Trophoblast cell (in vitro differentiated cells and primary cell): ENCODE results near the gene OR5AS1. TPM values are rescaled to one million over a fixed set of nuclear protein-coding genes. Genes with fewer than 3 reads are reported as not detected.

Experiments
- DNase-seq, 2 donors: peaks; one replicate each; pipeline ENCODE4 v3.0.0-alpha.2; 2016
- H2AFZ ChIP-seq: 2 replicates; pipeline ENCODE4 v1.6.1; 2013; ENCODE audit warnings: low read length, moderate library complexity, mild to moderate bottlenecking; ENCODE audit not compliant: insufficient read depth, poor library complexity
- H2AK5ac ChIP-seq: 2 replicates; pipeline ENCODE4 v1.6.1; 2013; ENCODE audit warnings: mild to moderate bottlenecking, low read length
- H2BK120ac ChIP-seq: 2 replicates; pipeline ENCODE4 v1.6.1; 2013; ENCODE audit warnings: low read length, mild to moderate bottlenecking, moderate library complexity; ENCODE audit not compliant: insufficient read depth, poor library complexity
- H2BK12ac ChIP-seq: 2 replicates; pipeline ENCODE4 v1.6.1; 2013; ENCODE audit warnings: mild to moderate bottlenecking, low read length, moderate library complexity
- H2BK5ac ChIP-seq: 2 replicates; pipeline ENCODE4 v1.6.1; 2013; ENCODE audit warnings: low read length, low read depth, moderate library complexity, mild to moderate bottlenecking; ENCODE audit not compliant: poor library complexity
- H3K14ac ChIP-seq: 2 replicates; pipeline ENCODE4 v1.6.1; 2013; ENCODE audit warnings: mild to moderate bottlenecking, low read length
- H3K18ac ChIP-seq: 2 replicates; pipeline ENCODE4 v1.6.1; 2013; ENCODE audit warnings: mild to moderate bottlenecking, low read length
- H3K23ac ChIP-seq: 2 replicates; pipeline ENCODE4 v1.6.1; 2013; ENCODE audit warnings: low read length
- H3K27ac ChIP-seq: 2 replicates; pipeline ENCODE4 v1.5.1; 2013; ENCODE audit warnings: low read depth, mild to moderate bottlenecking, inconsistent platforms, low read length, moderate library complexity
- H3K27me3 ChIP-seq: 2 replicates; pipeline ENCODE4 v1.6.1; 2013; ENCODE audit warnings: inconsistent platforms, mild to moderate bottlenecking, low read length, moderate library complexity; ENCODE audit not compliant: insufficient read depth
- H3K36me3 ChIP-seq, 2 experiments: 1 replicate in 1 of 2; 2 replicates in 1 of 2; pipeline ENCODE4 v1.6.1; 2013; ENCODE audit warnings: low read length in 2 of 2, mild to moderate bottlenecking in 2 of 2, moderate library complexity in 1 of 2; ENCODE audit not compliant: insufficient read depth in 2 of 2, control insufficient read depth in 1 of 2
- H3K4ac ChIP-seq: 2 replicates; pipeline ENCODE4 v1.6.1; 2013; ENCODE audit warnings: low read depth, mild to moderate bottlenecking, low read length, moderate library complexity
- H3K4me1 ChIP-seq, 2 experiments: 1 replicate in 1 of 2; 2 replicates in 1 of 2; pipeline ENCODE4 v1.6.1; 2013; ENCODE audit warnings: low read length in 2 of 2, mild to moderate bottlenecking in 2 of 2, moderate library complexity in 1 of 2; ENCODE audit not compliant: insufficient read depth in 2 of 2, control insufficient read depth in 1 of 2
- H3K4me2 ChIP-seq: 2 replicates; pipeline ENCODE4 v1.6.1; 2013; ENCODE audit warnings: inconsistent platforms, mild to moderate bottlenecking, low read length, moderate library complexity
- H3K4me3 ChIP-seq: 2 replicates; pipeline ENCODE4 v1.5.1; 2013; ENCODE audit warnings: mild to moderate bottlenecking, low read depth, low read length, inconsistent platforms
- H3K79me1 ChIP-seq: one replicate; pipeline ENCODE4 v1.6.1; 2013; ENCODE audit warnings: low read length
- H3K79me2 ChIP-seq: 2 replicates; pipeline ENCODE4 v1.6.1; 2013; ENCODE audit warnings: low read length, mild to moderate bottlenecking; ENCODE audit not compliant: control insufficient read depth, insufficient read depth, poor library complexity
- H3K9ac ChIP-seq: 2 replicates; pipeline ENCODE4 v1.6.1; 2013; ENCODE audit warnings: mild to moderate bottlenecking, low read length
- H3K9me3 ChIP-seq: 2 replicates; pipeline ENCODE4 v1.6.1; 2013; ENCODE audit warnings: low read depth, mild to moderate bottlenecking, control low read depth, inconsistent platforms, low read length; ENCODE audit not compliant: insufficient read depth
- H4K12ac ChIP-seq: 2 replicates; pipeline ENCODE4 v1.6.1; 2013; ENCODE audit warnings: low read depth, mild to moderate bottlenecking, low read length, moderate library complexity
- H4K8ac ChIP-seq: 2 replicates; pipeline ENCODE4 v1.6.1; 2013; ENCODE audit warnings: low read depth, mild to moderate bottlenecking, low read length, moderate library complexity
- H4K91ac ChIP-seq: one replicate; pipeline ENCODE4 v1.6.1; 2013; ENCODE audit warnings: low read depth, mild to moderate bottlenecking, low read length, moderate library complexity
- WGBS: extraction: QIAGEN DNeasy Blood & Tissue Kit; methylation state at CpG from one replicate; pipeline ENCODE4 v1.1.7; 2013; ENCODE audit warnings: missing lambda C conversion rate; ENCODE audit not compliant: insufficient read length, insufficient coverage; ENCODE audit errors: extremely low coverage; 5-methylcytosine and 5-hydroxymethylcytosine counted together
- polyA plus RNA-seq: library from polyadenylated mRNA; stranded (reverse); fragments of 200-250 nt; gene quantifications from 2 replicates; pipeline ENCODE4 v1.2.3, GENCODE V29; 2013

Gene OR5AS1
- not detected in 2 replicates for polyA plus RNA-seq

GRCh38 chr11:56027354-56027753 is at the start of gene OR5AS1:
TSS of gene OR5AS1 (plus strand) at chr11:56027654. CDS start at chr11:56030419, 2,765 bp downstream.
- H4K8ac ChIP-seq, result no peak within 1 kb of the TSS
- H3K14ac ChIP-seq, result no peak within 1 kb of the TSS
- H3K79me1 ChIP-seq, result no peaks in the 10 kb centered on the region
- no peak within 1 kb of the TSS for H3K4ac ChIP-seq
- no peaks in the 10 kb centered on the region for H3K27me3 ChIP-seq
- no peak within 1 kb of the TSS for H2BK120ac ChIP-seq
- no peaks in the 10 kb centered on the region for H3K9me3 ChIP-seq
- no peak within 1 kb of the TSS for H4K91ac ChIP-seq
- H3K36me3 ChIP-seq, result no peaks in the 10 kb centered on the region
- H2BK5ac ChIP-seq, result no peak within 1 kb of the TSS
- H3K23ac ChIP-seq, result no peak within 1 kb of the TSS
- H3K4me2 ChIP-seq, result no peak within 1 kb of the TSS
- H4K12ac ChIP-seq, result no peak within 1 kb of the TSS
- H3K4me3 ChIP-seq, result no peak within 1 kb of the TSS
- H3K79me2 ChIP-seq, result no peaks in the 10 kb centered on the region
- no peak within 1 kb of the TSS for H2BK12ac ChIP-seq
- H3K4me1 ChIP-seq, result no peaks in the 10 kb centered on the region
- H2AFZ ChIP-seq, result no peak within 1 kb of the TSS
- H2AK5ac ChIP-seq, result no peak within 1 kb of the TSS
- H3K18ac ChIP-seq, result no peak within 1 kb of the TSS
- no peak for DNase-seq
- no peak within 1 kb of the TSS for H3K27ac ChIP-seq
- H3K9ac ChIP-seq, result no peak within 1 kb of the TSS

DNA sequence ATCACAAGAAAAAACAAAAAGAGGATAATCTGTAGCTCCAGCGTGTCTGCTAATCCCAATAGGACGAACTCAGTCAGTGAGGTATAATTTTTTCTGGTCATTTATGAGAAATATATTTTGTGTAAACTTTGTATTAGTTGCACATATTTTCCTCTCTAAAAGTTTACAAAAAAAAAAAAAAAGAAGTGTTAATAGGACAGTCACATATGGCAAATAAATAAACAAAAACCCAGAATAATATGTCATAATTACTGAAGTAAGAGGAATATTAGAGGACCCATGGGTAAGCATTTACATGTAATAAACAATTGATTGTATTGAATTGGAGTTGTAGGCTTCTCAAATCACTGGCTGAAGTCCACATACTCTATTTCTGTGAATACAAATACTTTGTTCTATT is 32.9 kb upstream of the OR5AS1 start, which contains the start of gene OR5F1:
Gene OR5F1, minus strand, starts transcription at position 101 of the 400 bp plus-strand sequence. Its CDS starts 0 bp downstream, at position 101.
- no peak within 1 kb of the TSS for H4K91ac ChIP-seq
- H3K23ac ChIP-seq, result no peak within 1 kb of the TSS
- no peak within 1 kb of the TSS for H2AK5ac ChIP-seq
- H2AFZ ChIP-seq, result no peak within 1 kb of the TSS
- H3K4ac ChIP-seq, result no peak within 1 kb of the TSS
- H3K4me2 ChIP-seq, result no peak within 1 kb of the TSS
- H2BK120ac ChIP-seq, result no peak within 1 kb of the TSS
- no peak within 1 kb of the TSS for H4K12ac ChIP-seq
- H2BK12ac ChIP-seq, result no peak within 1 kb of the TSS
- H3K18ac ChIP-seq, result no peak within 1 kb of the TSS
- H3K9me3 ChIP-seq, result no peaks in the 10 kb centered on the region
- H3K9ac ChIP-seq, result no peak within 1 kb of the TSS
- WGBS, result no CpG with 5 or more reads among the region's 2 CpGs
- no peak within 1 kb of the TSS for H4K8ac ChIP-seq
- no peaks in the 10 kb centered on the region for H3K79me1 ChIP-seq
- H3K14ac ChIP-seq, result no peak within 1 kb of the TSS
- no peaks in the 10 kb centered on the region for H3K36me3 ChIP-seq
- H3K4me3 ChIP-seq, result no peak within 1 kb of the TSS
- DNase-seq, result no peak
- no peaks in the 10 kb centered on the region for H3K27me3 ChIP-seq
- no peaks in the 10 kb centered on the region for H3K79me2 ChIP-seq
- no peak within 1 kb of the TSS for H3K27ac ChIP-seq
- no peaks in the 10 kb centered on the region for H3K4me1 ChIP-seq
- no peak within 1 kb of the TSS for H2BK5ac ChIP-seq

DNA sequence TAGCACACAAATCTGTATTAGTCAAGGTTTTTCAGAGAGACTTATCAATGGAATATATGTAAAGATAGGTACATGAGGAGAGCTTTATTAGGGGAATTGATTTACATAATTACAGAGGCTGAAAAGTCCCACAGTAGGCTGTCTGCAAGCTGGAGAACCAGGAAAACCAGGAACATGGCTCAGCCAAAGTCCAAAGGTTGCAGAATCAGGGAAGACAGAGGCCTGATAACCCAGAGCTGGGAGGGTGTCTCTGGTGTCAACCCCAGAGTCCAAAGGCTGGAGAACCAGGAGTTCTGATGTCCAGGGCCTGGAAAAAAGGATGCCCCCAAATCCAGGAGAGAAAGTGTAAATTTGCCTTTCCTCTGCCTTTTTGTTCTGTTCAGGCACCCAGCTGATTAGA is 16.7 kb upstream of the OR5AS1 start:
- no peak overlapping the region for H3K27ac ChIP-seq
- H3K14ac ChIP-seq, result no peak overlapping the region
- H2BK12ac ChIP-seq, result no peak overlapping the region
- H3K23ac ChIP-seq, result no peak overlapping the region
- no peak overlapping the region for H4K12ac ChIP-seq
- H2AFZ ChIP-seq, result no peak overlapping the region
- no peak overlapping the region for H3K4ac ChIP-seq
- H2BK120ac ChIP-seq, result no peak overlapping the region
- no peaks in the 10 kb centered on the region for H3K36me3 ChIP-seq
- no peak overlapping the region for H3K18ac ChIP-seq
- no peaks in the 10 kb centered on the region for H3K27me3 ChIP-seq
- no peak overlapping the region for H3K4me3 ChIP-seq
- H3K9me3 ChIP-seq, result no peaks in the 10 kb centered on the region
- H3K79me2 ChIP-seq, result no peaks in the 10 kb centered on the region
- no peak overlapping the region for H3K9ac ChIP-seq
- H3K4me1 ChIP-seq, result no peaks in the 10 kb centered on the region
- no peak overlapping the region for H3K4me2 ChIP-seq
- DNase-seq, result no peak
- no peak overlapping the region for H4K8ac ChIP-seq
- no peak overlapping the region for H4K91ac ChIP-seq
- H3K79me1 ChIP-seq, result no peaks in the 10 kb centered on the region
- H2AK5ac ChIP-seq, result no peak overlapping the region
- no peak overlapping the region for H2BK5ac ChIP-seq

- no peaks in the 10 kb centered on the region for H3K79me1 ChIP-seq
- H2AK5ac ChIP-seq, result no peak overlapping the region
- H3K36me3 ChIP-seq, result no peaks in the 10 kb centered on the region
- no peak overlapping the region for H3K9ac ChIP-seq
- H3K9me3 ChIP-seq, result no peaks in the 10 kb centered on the region
- H4K12ac ChIP-seq, result no peak overlapping the region
- H3K79me2 ChIP-seq, result no peaks in the 10 kb centered on the region
- no peak overlapping the region for H2BK5ac ChIP-seq
- no peak overlapping the region for H3K4me3 ChIP-seq
- H2BK12ac ChIP-seq, result no peak overlapping the region
- H3K4me1 ChIP-seq, result no peaks in the 10 kb centered on the region
- H3K4ac ChIP-seq, result no peak overlapping the region
- H3K4me2 ChIP-seq, result no peak overlapping the region
- no peak overlapping the region for H3K14ac ChIP-seq
- no CpG with 5 or more reads among the region's 2 CpGs for WGBS
- no peak overlapping the region for H4K91ac ChIP-seq
- no peak overlapping the region for H4K8ac ChIP-seq
- H3K18ac ChIP-seq, result no peak overlapping the region
- no peaks in the 10 kb centered on the region for H3K27me3 ChIP-seq
- no peak overlapping the region for H2AFZ ChIP-seq
- no peak for DNase-seq
- H3K27ac ChIP-seq, result no peak overlapping the region
- no peak overlapping the region for H2BK120ac ChIP-seq
- H3K23ac ChIP-seq, result no peak overlapping the region
Measured at GRCh38 chr11:56013805-56014204, 13.6 kb upstream of the OR5AS1 start.
